CD14-positive monocyte (primary cell): ENCODE data around the gene ZP4. TPM values are rescaled to one million over a fixed set of nuclear protein-coding genes. Genes with fewer than 3 reads are reported as not detected.

Experiments used
- DNase-seq, 3 donors: peaks; one replicate each; pipeline ENCODE4 v3.0.0-alpha.2; 2011 to 2022
- H2AFZ ChIP-seq: 2 replicates; pipeline ENCODE4 v1.6.0; 2012; ENCODE audit warnings: mild to moderate bottlenecking, low read depth, low read length, inconsistent platforms; ENCODE audit not compliant: insufficient read depth, poor library complexity, severe bottlenecking
- H3K27ac ChIP-seq, 2 donors: 1 replicate in 1 of 2; 2 replicates in 1 of 2; pipeline ENCODE4 v1.5.1; 2012 to 2013; ENCODE audit warnings: low read length in 2 of 2, control low read depth in 1 of 2, inconsistent platforms in 1 of 2, low read depth in 1 of 2, mild to moderate bottlenecking in 1 of 2
- H3K27me3 ChIP-seq, 2 donors: one replicate each; pipeline versions ENCODE4 v1.6.0 to v1.6.1; 2011 to 2013; ENCODE audit warnings: low read length in 2 of 2; ENCODE audit not compliant: control insufficient read depth in 2 of 2, insufficient read depth in 2 of 2
- H3K36me3 ChIP-seq, 2 donors: replicated peaks in 1 of 2; 1 replicate in 1 of 2; 2 replicates in 1 of 2; pipeline versions ENCODE4 v1.5.1 to v1.6.1; 2012 to 2013; ENCODE audit warnings: low read length in 2 of 2, control low read depth in 1 of 2, inconsistent platforms in 1 of 2, mild to moderate bottlenecking in 1 of 2; ENCODE audit not compliant: insufficient read depth in 2 of 2, control insufficient read depth in 1 of 2
- H3K4me1 ChIP-seq, 2 donors: 1 replicate in 1 of 2; 2 replicates in 1 of 2; pipeline versions ENCODE4 v1.5.1 to v1.6.1; 2012 to 2013; ENCODE audit warnings: low read length in 2 of 2, control low read depth in 1 of 2, inconsistent platforms in 1 of 2, mild to moderate bottlenecking in 1 of 2, moderate library complexity in 1 of 2; ENCODE audit not compliant: insufficient read depth in 2 of 2, control insufficient read depth in 1 of 2
- H3K4me2 ChIP-seq: replicated peaks from 2 replicates; pipeline ENCODE3; 2012; ENCODE audit warnings: low read length, moderate library complexity, mild to moderate bottlenecking; ENCODE audit not compliant: poor library complexity, severe bottlenecking; ENCODE audit errors: extremely low read depth
- H3K4me3 ChIP-seq, 3 experiments: fragments of 200-600 bp in 1 of 3; sonication (generic) in 1 of 3; replicated peaks in 1 of 3; 1 replicate in 2 of 3; 2 replicates in 1 of 3; pipeline ENCODE4 v1.5.1; 2011 to 2013; ENCODE audit warnings: low read length in 3 of 3, mild to moderate bottlenecking in 3 of 3, control low read depth in 2 of 3, low read depth in 2 of 3, inconsistent platforms in 1 of 3, moderate library complexity in 1 of 3
- H3K79me2 ChIP-seq: 2 replicates; pipeline ENCODE4 v1.6.0; 2012; ENCODE audit warnings: mild to moderate bottlenecking, control low read depth, inconsistent platforms, low read length, moderate library complexity; ENCODE audit not compliant: insufficient read depth
- H3K9ac ChIP-seq: 2 replicates; pipeline ENCODE4 v1.6.0; 2017; ENCODE audit warnings: low read length, mild to moderate bottlenecking; ENCODE audit not compliant: insufficient read depth, poor library complexity, severe bottlenecking
- H3K9me3 ChIP-seq, 2 donors: replicated peaks in 1 of 2; 1 replicate in 1 of 2; 2 replicates in 1 of 2; pipeline versions ENCODE4 v1.5.1 to v1.6.1; 2012 to 2013; ENCODE audit warnings: low read length in 2 of 2, control low read depth in 1 of 2; ENCODE audit not compliant: control insufficient read depth in 1 of 2, insufficient read depth in 1 of 2
- H4K20me1 ChIP-seq: 2 replicates; pipeline ENCODE4 v1.6.0; 2012; ENCODE audit warnings: mild to moderate bottlenecking, low read length, control low read depth, moderate library complexity; ENCODE audit not compliant: insufficient read depth
- H3K27ac Mint-ChIP-seq, 7 donors: one replicate each; pipeline ENCODE4 v1.8.0; 2020; ENCODE audit warnings: mild to moderate bottlenecking in 7 of 7, mixed read lengths in 7 of 7, moderate library complexity in 6 of 7, inconsistent platforms in 2 of 7
- H3K27me3 Mint-ChIP-seq, 3 donors: one replicate each; pipeline ENCODE4 v1.8.0; 2021 to 2022; ENCODE audit warnings: low read depth in 3 of 3, mild to moderate bottlenecking in 3 of 3, mixed read lengths in 3 of 3, moderate library complexity in 3 of 3, inconsistent platforms in 1 of 3
- H3K36me3 Mint-ChIP-seq, 2 donors: one replicate each; pipeline ENCODE4 v1.8.0; 2020; ENCODE audit warnings: mixed read lengths in 2 of 2, inconsistent platforms in 1 of 2, mild to moderate bottlenecking in 1 of 2
- H3K4me1 Mint-ChIP-seq: one replicate; pipeline ENCODE4 v1.8.0; 2020; ENCODE audit warnings: mild to moderate bottlenecking, mixed read lengths
- H3K4me3 Mint-ChIP-seq, 2 donors: one replicate each; pipeline ENCODE4 v1.8.0; 2020; ENCODE audit warnings: mild to moderate bottlenecking in 2 of 2, mixed read lengths in 2 of 2, moderate library complexity in 1 of 2
- H3K9me3 Mint-ChIP-seq, 7 donors: one replicate each; pipeline ENCODE4 v1.8.0; 2020 to 2022; ENCODE audit warnings: mixed read lengths in 7 of 7, mild to moderate bottlenecking in 6 of 7, moderate library complexity in 6 of 7, inconsistent platforms in 2 of 7
- WGBS: methylation state at CpG from one replicate; pipeline ENCODE4 v1.1.5; 2013; ENCODE audit warnings: missing lambda C conversion rate; ENCODE audit not compliant: insufficient coverage; 5-methylcytosine and 5-hydroxymethylcytosine counted together
- intact Hi-C, 2 donors: fragments of 100-400 bp; cut with micrococcal nuclease; formaldehyde crosslinking; loops; one replicate each; pipeline versions ENCODE4 v1.15.0 to v1.15.1; 2023
- polyA plus RNA-seq, 3 donors: library from polyadenylated mRNA; depleted of rRNA in 1 of 3; unstranded in 2 of 3; stranded (reverse) in 1 of 3; fragments of 300-500 nt in 2 of 3; fragments of >200 nt in 1 of 3; fragmentation: Illumina TruSeq in 2 of 3; gene quantifications; 1 replicate in 2 of 3; 2 replicates in 1 of 3; pipeline ENCODE4 v1.2.3, GENCODE V29; 2012 to 2021
- TF ChIP-seq, protein P1 (sequence below): fragments of 200-600 bp; IDR thresholded peaks from one replicate; pipeline ENCODE4 v1.8.0; 2022; ENCODE audit warnings: antibody characterized with exemption, mild to moderate bottlenecking

Gene ZP4
- polyA plus RNA-seq, 3 donors = not detected

DNA sequence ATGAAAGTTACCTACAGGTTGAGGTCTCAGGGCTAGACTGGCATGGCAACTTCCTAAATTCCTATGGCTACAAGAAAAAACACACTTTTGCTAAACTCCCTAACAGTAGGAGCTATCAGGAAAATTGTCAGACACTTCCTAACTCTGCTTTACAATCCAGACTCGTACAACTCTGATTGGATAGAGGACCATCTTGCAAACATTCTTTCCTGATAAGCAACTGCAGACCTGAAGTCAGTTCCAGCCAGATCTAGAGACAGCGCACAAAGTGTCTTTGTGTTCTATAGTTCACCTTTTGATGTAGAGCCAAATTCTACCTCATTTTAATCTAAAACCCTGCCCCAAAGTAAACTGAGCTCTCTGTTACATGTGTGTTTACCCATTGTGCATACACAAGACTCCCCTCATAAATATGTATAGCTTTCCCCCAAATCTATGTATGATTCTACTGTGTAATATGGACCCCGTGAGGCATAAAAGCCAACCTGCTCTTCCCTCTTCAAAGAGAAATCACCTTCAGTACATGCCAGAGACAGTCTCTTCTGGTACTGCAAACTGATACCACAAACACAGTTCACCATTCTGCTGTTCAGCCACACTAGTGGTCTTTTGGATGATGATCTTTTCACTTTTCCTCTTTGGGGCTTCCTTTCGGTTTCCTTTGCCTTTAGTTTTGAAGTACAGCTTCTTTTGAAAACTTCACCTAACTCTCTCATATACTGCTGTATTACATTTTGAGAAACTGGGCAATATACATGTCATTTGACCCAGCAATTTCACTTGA, 21.7 kb downstream of the ZP4 start:
- H3K9me3 ChIP-seq = no peaks in the 10 kb centered on the region
- no peak overlapping the region for H3K27ac ChIP-seq
- H3K27ac Mint-ChIP-seq = no peak overlapping the region
- H4K20me1 ChIP-seq = no peaks in the 10 kb centered on the region
- no peak overlapping the region for H2AFZ ChIP-seq
- TF ChIP-seq, protein P1, sequence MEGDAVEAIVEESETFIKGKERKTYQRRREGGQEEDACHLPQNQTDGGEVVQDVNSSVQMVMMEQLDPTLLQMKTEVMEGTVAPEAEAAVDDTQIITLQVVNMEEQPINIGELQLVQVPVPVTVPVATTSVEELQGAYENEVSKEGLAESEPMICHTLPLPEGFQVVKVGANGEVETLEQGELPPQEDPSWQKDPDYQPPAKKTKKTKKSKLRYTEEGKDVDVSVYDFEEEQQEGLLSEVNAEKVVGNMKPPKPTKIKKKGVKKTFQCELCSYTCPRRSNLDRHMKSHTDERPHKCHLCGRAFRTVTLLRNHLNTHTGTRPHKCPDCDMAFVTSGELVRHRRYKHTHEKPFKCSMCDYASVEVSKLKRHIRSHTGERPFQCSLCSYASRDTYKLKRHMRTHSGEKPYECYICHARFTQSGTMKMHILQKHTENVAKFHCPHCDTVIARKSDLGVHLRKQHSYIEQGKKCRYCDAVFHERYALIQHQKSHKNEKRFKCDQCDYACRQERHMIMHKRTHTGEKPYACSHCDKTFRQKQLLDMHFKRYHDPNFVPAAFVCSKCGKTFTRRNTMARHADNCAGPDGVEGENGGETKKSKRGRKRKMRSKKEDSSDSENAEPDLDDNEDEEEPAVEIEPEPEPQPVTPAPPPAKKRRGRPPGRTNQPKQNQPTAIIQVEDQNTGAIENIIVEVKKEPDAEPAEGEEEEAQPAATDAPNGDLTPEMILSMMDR = no peak
- 85% methylated on average over 2 of the region's 4 CpGs for WGBS
- peaks cover 5% of the 10 kb centered on the region in 2 donors for H3K4me1 ChIP-seq
- H3K4me3 Mint-ChIP-seq = no peak overlapping the region
- H3K9me3 Mint-ChIP-seq = peaks cover 0 to 17% (median 2%) of the 10 kb centered on the region in 7 donors
- H3K36me3 ChIP-seq = no peaks in the 10 kb centered on the region
- H3K9ac ChIP-seq = no peak overlapping the region
- intact Hi-C loops = no loop called here
- H3K4me2 ChIP-seq = no peak overlapping the region
- H3K27me3 Mint-ChIP-seq = no peaks in the 10 kb centered on the region
- no peaks in the 10 kb centered on the region for H3K36me3 Mint-ChIP-seq
- no peak overlapping the region for H3K4me3 ChIP-seq
- no peak for DNase-seq
- H3K79me2 ChIP-seq = no peaks in the 10 kb centered on the region
- H3K27me3 ChIP-seq = no peaks in the 10 kb centered on the region
- peaks cover 7% of the 10 kb centered on the region for H3K4me1 Mint-ChIP-seq

DNA sequence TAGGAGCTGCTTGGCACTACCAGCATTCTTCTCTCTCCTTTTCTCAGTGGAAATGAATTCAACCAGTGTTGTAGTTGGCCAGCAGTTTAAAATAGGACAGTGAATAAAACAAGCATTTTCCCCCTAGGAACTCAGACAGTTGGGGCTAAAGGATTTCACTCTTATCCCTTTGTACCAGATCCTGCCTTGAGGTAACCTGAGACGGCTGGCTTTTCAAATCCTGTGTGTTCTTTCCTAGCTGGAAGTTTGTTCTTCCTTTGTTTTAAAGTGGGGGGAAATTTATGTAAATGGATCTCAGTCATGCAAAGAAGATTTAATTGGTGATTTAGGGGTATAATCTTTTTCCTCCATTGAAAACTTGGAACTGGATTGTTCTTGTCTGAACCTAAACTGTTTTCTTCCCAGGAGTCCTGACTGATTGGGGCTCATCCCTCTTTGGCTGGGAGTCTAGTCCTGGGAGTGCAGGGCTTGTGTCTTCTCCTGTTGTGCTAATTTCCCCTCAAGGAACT, 23.3 kb downstream of the ZP4 start:
- Histone ChIP-seq H3K4me1 (peaks cover 5% of the 10 kb centered on the region in 2 donors), H3K9ac (no peak overlapping the region), H3K4me2 (no peak overlapping the region), H3K79me2 (no peaks in the 10 kb centered on the region), H3K36me3 (no peaks in the 10 kb centered on the region), H3K9me3 (no peaks in the 10 kb centered on the region), H4K20me1 (no peaks in the 10 kb centered on the region), H3K4me3 (no peak overlapping the region), H3K27me3 (no peaks in the 10 kb centered on the region), H3K27ac (no peak overlapping the region), H2AFZ (no peak overlapping the region)
- no peak overlapping the region for H3K27ac Mint-ChIP-seq
- H3K4me1 Mint-ChIP-seq = peaks cover 7% of the 10 kb centered on the region
- no peak for DNase-seq
- H3K4me3 Mint-ChIP-seq = no peak overlapping the region
- peaks cover 0 to 13% (median 2%) of the 10 kb centered on the region in 7 donors for H3K9me3 Mint-ChIP-seq
- H3K36me3 Mint-ChIP-seq = no peaks in the 10 kb centered on the region
- H3K27me3 Mint-ChIP-seq = peaks cover 0 to 2% (median 0%) of the 10 kb centered on the region in 3 donors
- TF ChIP-seq, protein P1 = no peak
- no CpG with 5 or more reads among the region's 1 CpG for WGBS
- intact Hi-C loops = no loop called here
